HCT116 (cell line): ENCODE results near the gene MAP2K2. TPM values are rescaled to one million over a fixed set of nuclear protein-coding genes. Genes with fewer than 3 reads are reported as not detected.

Experiments
- ATAC-seq: fragments of 200-7000 bp; cut with Tn5 transposase; 2 replicates; pipeline ENCODE4 v1.9.1; 2020; ENCODE audit warnings: mild to moderate bottlenecking, moderate library complexity
- BruUV-seq: library from RNA; stranded (reverse); fragments of 400-500 nt; replicated peaks from 2 replicates; lab custom pipeline; 2021; lab: Mats Ljungman, UMichigan
- CTCF ChIA-PET: fragments of 300-600 bp; sonication (Branson Sonifier 250); formaldehyde crosslinking; loops from one replicate; lab custom pipeline; 2021; ENCODE audit warnings: antibody characterized with exemption; lab: Charles Lee
- POLR2A ChIA-PET: fragments of 300-600, 350-600 bp; sonication (Branson Sonifier 250); formaldehyde crosslinking; loops from one replicate; lab custom pipeline; 2021; ENCODE audit warnings: antibody characterized with exemption; lab: Charles Lee
- RAD21 ChIA-PET, 2 experiments: fragments of 300-600 bp; sonication (Branson Sonifier 250); formaldehyde crosslinking; loops; one replicate each; lab custom pipeline; 2023; ENCODE audit warnings: low total read pairs in 2 of 2; ENCODE audit not compliant: uncharacterized antibody in 2 of 2, unreplicated experiment in 2 of 2, low non-redundant PET in 1 of 2; lab: Charles Lee
- DNase-seq: peaks from one replicate; pipeline ENCODE4 v3.0.0-alpha.2; 2010; ENCODE audit warnings: low read depth, low spot score
- H2AFZ ChIP-seq: fragments of 200-600 bp; shearing (Covaris generic), sonication (generic); 2 replicates; pipeline ENCODE4 v1.6.1; 2017; ENCODE audit warnings: low read depth, mixed run types, mixed read lengths, antibody characterized with exemption, low read length; ENCODE audit not compliant: poor library complexity, severe bottlenecking
- H3K27ac ChIP-seq: 2 replicates; pipeline ENCODE4 v1.5.1; 2012; ENCODE audit warnings: low read depth, low read length
- H3K27me3 ChIP-seq: fragments of 200-600 bp; sonication (generic); 2 replicates; pipeline ENCODE4 v1.6.1; 2016; ENCODE audit warnings: mixed run types, low read length, mixed read lengths; ENCODE audit not compliant: insufficient read depth
- H3K36me3 ChIP-seq, 2 experiments: fragments of 200-500 bp in 1 of 2; fragments of 200-600 bp in 1 of 2; sonication (Bioruptor generic) in 1 of 2; sonication (generic) in 1 of 2; 2 replicates each; pipeline versions ENCODE4 v1.5.1 to v1.6.1; 2014 to 2016; ENCODE audit warnings: low read length in 2 of 2, inconsistent platforms in 1 of 2, mixed read lengths in 1 of 2, mixed run types in 1 of 2; ENCODE audit not compliant: insufficient read depth in 2 of 2, control insufficient read depth in 1 of 2
- H3K4me1 ChIP-seq, 2 experiments: fragments of 200-600 bp in 1 of 2; sonication (generic) in 1 of 2; 2 replicates each; pipeline versions ENCODE4 v1.5.1 to v1.6.1; 2012 to 2017; ENCODE audit warnings: low read length in 2 of 2, inconsistent platforms in 1 of 2, mild to moderate bottlenecking in 1 of 2, mixed read lengths in 1 of 2, mixed run types in 1 of 2, moderate library complexity in 1 of 2; ENCODE audit not compliant: insufficient read depth in 2 of 2, control insufficient read depth in 1 of 2
- H3K4me2 ChIP-seq: fragments of 200-600 bp; sonication (generic); 2 replicates; pipeline ENCODE4 v1.6.1; 2017; ENCODE audit warnings: mixed run types, low read length, mixed read lengths
- H3K4me3 ChIP-seq, 2 experiments: fragments of 200-600 bp in 1 of 2; sonication (generic) in 1 of 2; replicated peaks in 1 of 2; 2 replicates each; pipeline ENCODE4 v1.5.1; 2011 to 2016; ENCODE audit warnings: low read length in 2 of 2, control low read depth in 1 of 2, low read depth in 1 of 2, mild to moderate bottlenecking in 1 of 2, mixed read lengths in 1 of 2, mixed run types in 1 of 2
- H3K79me2 ChIP-seq: fragments of 200-600 bp; sonication (generic); 2 replicates; pipeline ENCODE4 v1.6.1; 2017; ENCODE audit warnings: mild to moderate bottlenecking, mixed run types, low read length, moderate library complexity, mixed read lengths; ENCODE audit not compliant: insufficient read depth
- H3K9ac ChIP-seq: fragments of 200-600 bp; sonication (generic); 2 replicates; pipeline ENCODE4 v1.6.1; 2016; ENCODE audit warnings: low read length, mixed read lengths
- H3K9me2 ChIP-seq: fragments of 200-600 bp; sonication (generic), shearing (Covaris generic); 2 replicates; pipeline ENCODE4 v1.6.1; 2017; ENCODE audit warnings: mixed run types, mild to moderate bottlenecking, moderate library complexity; ENCODE audit not compliant: insufficient read depth
- H3K9me3 ChIP-seq, 2 experiments: fragments of 200-500 bp in 1 of 2; fragments of 200-600 bp in 1 of 2; sonication (Bioruptor generic) in 1 of 2; sonication (generic) in 1 of 2; 2 replicates each; pipeline ENCODE4 v1.6.1; 2014 to 2017; ENCODE audit warnings: low read length in 2 of 2, mixed read lengths in 2 of 2, inconsistent platforms in 1 of 2, low read depth in 1 of 2, mild to moderate bottlenecking in 1 of 2, mixed run types in 1 of 2, moderate library complexity in 1 of 2; ENCODE audit not compliant: control insufficient read depth in 1 of 2, insufficient read depth in 1 of 2
- H4K20me1 ChIP-seq: fragments of 200-600 bp; sonication (generic), shearing (Covaris generic); 2 replicates; pipeline ENCODE4 v1.6.1; 2017; ENCODE audit warnings: mixed run types, mild to moderate bottlenecking, moderate library complexity; ENCODE audit not compliant: insufficient read depth
- CBX3 ChIP-seq: IDR thresholded peaks from 2 replicates; pipeline ENCODE4 v1.6.1; 2012; ENCODE audit warnings: low read depth
- CEBPB ChIP-seq: IDR thresholded peaks from 2 replicates; pipeline ENCODE4 v1.6.1; 2012; ENCODE audit warnings: low read depth
- EGR1 ChIP-seq: IDR thresholded peaks from 2 replicates; pipeline ENCODE4 v1.6.1; 2012; ENCODE audit warnings: low read depth
- FOSL1 ChIP-seq: IDR thresholded peaks from 2 replicates; pipeline ENCODE4 v1.6.1; 2012; ENCODE audit warnings: low read depth
- MAX ChIP-seq: IDR thresholded peaks from 2 replicates; pipeline ENCODE4 v1.6.1; 2012
- POLR2A ChIP-seq: IDR thresholded peaks from 2 replicates; pipeline ENCODE4 v1.7.0; 2011; ENCODE audit warnings: borderline replicate concordance; ENCODE audit not compliant: insufficient read depth, insufficient read length; ENCODE audit errors: extremely low read depth
- POLR2AphosphoS5 ChIP-seq: IDR thresholded peaks from 2 replicates; pipeline ENCODE4 v1.6.1; 2011; ENCODE audit warnings: mild to moderate bottlenecking, low read depth, low read length, moderate library complexity
- RAD21 ChIP-seq: IDR thresholded peaks from 2 replicates; pipeline ENCODE4 v1.6.1; 2012; ENCODE audit warnings: low read depth, mild to moderate bottlenecking
- SP1 ChIP-seq: IDR thresholded peaks from 2 replicates; pipeline ENCODE4 v1.6.1; 2012; ENCODE audit warnings: low read depth
- SRF ChIP-seq: IDR thresholded peaks from 2 replicates; pipeline ENCODE4 v1.6.1; 2012; ENCODE audit warnings: low read depth
- TCF7L2 ChIP-seq: IDR thresholded peaks from 2 replicates; pipeline ENCODE4 v1.7.0; 2011; ENCODE audit warnings: borderline replicate concordance, inconsistent platforms; ENCODE audit not compliant: insufficient read depth, insufficient read length; ENCODE audit errors: extremely low read depth
- intact Hi-C: fragments of 100-400 bp; cut with micrococcal nuclease; formaldehyde crosslinking; loops from 2 replicates; pipeline ENCODE4 v1.10.0; 2022
- total RNA-seq: library from RNA; stranded (reverse); gene quantifications from one replicate; pipeline ENCODE4 v1.2.1, GENCODE V29; 2021; ENCODE audit not compliant: unreplicated experiment
- TF ChIP-seq, protein P1 (sequence below), 3 experiments: fragments of 200-600 bp in 1 of 3; sonication (generic) in 1 of 3; IDR thresholded peaks in 2 of 3; conservative IDR thresholded peaks in 1 of 3; 2 replicates each; pipeline ENCODE4 v1.5.1; 2012 to 2017; ENCODE audit warnings: low read depth in 2 of 3, low read length in 2 of 3, antibody characterized with exemption in 1 of 3, borderline replicate concordance in 1 of 3, control low read depth in 1 of 3, mild to moderate bottlenecking in 1 of 3, mixed read lengths in 1 of 3, mixed run types in 1 of 3, moderate library complexity in 1 of 3; ENCODE audit not compliant: insufficient read depth in 1 of 3
- TF ChIP-seq, protein P2 (sequence below): IDR thresholded peaks from 2 replicates; pipeline ENCODE4 v1.6.1; 2011; ENCODE audit warnings: mild to moderate bottlenecking, low read length, moderate library complexity; ENCODE audit not compliant: insufficient replicate concordance; ENCODE audit errors: extremely low read depth

MAP2K2 gene
- total RNA-seq, 1 experiment from 2014 or later = 186 TPM

GRCh38 chr19:4042731-4043082 is 81.2 kb downstream of the MAP2K2 start:
- H3K4me2 ChIP-seq = no peak overlapping the region
- no peak overlapping the region for H3K9ac ChIP-seq
- H3K27ac ChIP-seq = no peak overlapping the region; the same call in 1 of the 2 replicates
- TF ChIP-seq MAX (no peak), SP1 (no peak), POLR2A (no peak), FOSL1 (no peak), TCF7L2 (no peak), RAD21 (no peak), EGR1 (no peak), SRF (no peak), CBX3 (no peak), CEBPB (no peak), POLR2AphosphoS5 (no peak)
- TF ChIP-seq, protein P1, sequence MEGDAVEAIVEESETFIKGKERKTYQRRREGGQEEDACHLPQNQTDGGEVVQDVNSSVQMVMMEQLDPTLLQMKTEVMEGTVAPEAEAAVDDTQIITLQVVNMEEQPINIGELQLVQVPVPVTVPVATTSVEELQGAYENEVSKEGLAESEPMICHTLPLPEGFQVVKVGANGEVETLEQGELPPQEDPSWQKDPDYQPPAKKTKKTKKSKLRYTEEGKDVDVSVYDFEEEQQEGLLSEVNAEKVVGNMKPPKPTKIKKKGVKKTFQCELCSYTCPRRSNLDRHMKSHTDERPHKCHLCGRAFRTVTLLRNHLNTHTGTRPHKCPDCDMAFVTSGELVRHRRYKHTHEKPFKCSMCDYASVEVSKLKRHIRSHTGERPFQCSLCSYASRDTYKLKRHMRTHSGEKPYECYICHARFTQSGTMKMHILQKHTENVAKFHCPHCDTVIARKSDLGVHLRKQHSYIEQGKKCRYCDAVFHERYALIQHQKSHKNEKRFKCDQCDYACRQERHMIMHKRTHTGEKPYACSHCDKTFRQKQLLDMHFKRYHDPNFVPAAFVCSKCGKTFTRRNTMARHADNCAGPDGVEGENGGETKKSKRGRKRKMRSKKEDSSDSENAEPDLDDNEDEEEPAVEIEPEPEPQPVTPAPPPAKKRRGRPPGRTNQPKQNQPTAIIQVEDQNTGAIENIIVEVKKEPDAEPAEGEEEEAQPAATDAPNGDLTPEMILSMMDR (IDR thresholded peaks at IDR 0.05 in 2 of 3, conservative IDR thresholded peaks at IDR 0.05 in 1 of 3; ENCODE audit: borderline replicate concordance in 1 of 3, insufficient read depth in 1 of 3, low read depth in 2 of 3, low read length in 2 of 3) = no peak
- TF ChIP-seq, protein P2, sequence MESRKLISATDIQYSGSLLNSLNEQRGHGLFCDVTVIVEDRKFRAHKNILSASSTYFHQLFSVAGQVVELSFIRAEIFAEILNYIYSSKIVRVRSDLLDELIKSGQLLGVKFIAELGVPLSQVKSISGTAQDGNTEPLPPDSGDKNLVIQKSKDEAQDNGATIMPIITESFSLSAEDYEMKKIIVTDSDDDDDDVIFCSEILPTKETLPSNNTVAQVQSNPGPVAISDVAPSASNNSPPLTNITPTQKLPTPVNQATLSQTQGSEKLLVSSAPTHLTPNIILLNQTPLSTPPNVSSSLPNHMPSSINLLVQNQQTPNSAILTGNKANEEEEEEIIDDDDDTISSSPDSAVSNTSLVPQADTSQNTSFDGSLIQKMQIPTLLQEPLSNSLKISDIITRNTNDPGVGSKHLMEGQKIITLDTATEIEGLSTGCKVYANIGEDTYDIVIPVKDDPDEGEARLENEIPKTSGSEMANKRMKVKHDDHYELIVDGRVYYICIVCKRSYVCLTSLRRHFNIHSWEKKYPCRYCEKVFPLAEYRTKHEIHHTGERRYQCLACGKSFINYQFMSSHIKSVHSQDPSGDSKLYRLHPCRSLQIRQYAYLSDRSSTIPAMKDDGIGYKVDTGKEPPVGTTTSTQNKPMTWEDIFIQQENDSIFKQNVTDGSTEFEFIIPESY = no peak
- H3K4me3 ChIP-seq = no peak overlapping the region
- peak; percentile 40 for ATAC-seq
- DNase-seq = no peak
- no peak overlapping the region for H2AFZ ChIP-seq
- CTCF ChIA-PET = no interaction called here
- intact Hi-C loops = no loop called here
- RAD21 ChIA-PET = no interaction called here
- peaks cover 0 to 29% of the 10 kb centered on the region in 2 experiments; a peak in 2 of 4 replicates for H3K36me3 ChIP-seq
- no peaks in the 10 kb centered on the region for H3K4me1 ChIP-seq
- no TSS peak for BruUV-seq
- H4K20me1 ChIP-seq = no peaks in the 10 kb centered on the region
- no peaks in the 10 kb centered on the region for H3K9me3 ChIP-seq
- H3K79me2 ChIP-seq = peaks cover 40% of the 10 kb centered on the region
- POLR2A ChIA-PET = no interaction called here
- H3K27me3 ChIP-seq = no peaks in the 10 kb centered on the region
- no peaks in the 10 kb centered on the region for H3K9me2 ChIP-seq
